Umbilical cord (tissue), 2 donors: Measurements from ENCODE around the gene ARMC9. TPM values are rescaled to one million over a fixed set of nuclear protein-coding genes. Genes with fewer than 3 reads are reported as not detected.

ENCODE experiments used
- DNase-seq: peaks from one replicate; pipeline ENCODE4 v3.0.0-alpha.2; 2015; ENCODE audit warnings: low spot score
- total RNA-seq: library from RNA; depleted of rRNA; stranded (reverse); fragments of >200 nt; gene quantifications from one replicate; pipeline ENCODE4 v1.2.3, GENCODE V29; 2014; ENCODE audit warnings: low replicate concordance; ENCODE audit not compliant: insufficient read depth

The ARMC9 gene
- total RNA-seq, 1 donor from 2014 or later = 25.8 TPM

- no peak for DNase-seq
Observed at GRCh38 chr2:231418820-231419640, 220.6 kb downstream of the ARMC9 start.

- no peak for DNase-seq
Observed at GRCh38 chr2:231421051-231421580, 222.7 kb downstream of the ARMC9 start.

GRCh38 chr2:231422056-231422455, 223.6 kb downstream of the ARMC9 start:
- no peak for DNase-seq

GRCh38 chr2:231423176-231423575, 224.7 kb downstream of the ARMC9 start:
- DNase-seq = no peak

Other genes starting within 250 kb of the ARMC9 start
- gene SPATA3, start 202.5 kb upstream of the ARMC9 start, total RNA-seq = not detected
- 0.48 TPM for gene C2orf72, start 161.1 kb upstream of the ARMC9 start, total RNA-seq
- gene PSMD1, start 141.8 kb upstream of the ARMC9 start, total RNA-seq = 45.3 TPM
- gene HTR2B, start 73.6 kb upstream of the ARMC9 start, total RNA-seq = 1.2 TPM
- gene B3GNT7, start 197.1 kb downstream of the ARMC9 start, total RNA-seq = 3.9 TPM